Measurements from ENCODE around the gene RANBP17. TPM values are rescaled to one million over a fixed set of nuclear protein-coding genes. Genes with fewer than 3 reads are reported as not detected.
A peak's percentile ranks its signal among the peaks of the same experiment; 100 is the strongest.

RANBP17 gene
- total RNA-seq, 1 experiment from 2014 or later = 19.0 TPM

- no peaks in the 10 kb centered on the region for H3K4me1 Mint-ChIP-seq (ENCODE audit: insufficient read depth, unreplicated experiment)
- CTCF ChIA-PET = interaction anchor here (0.6 to 2.1 kb wide), 6 partner anchors 11 to 513 kb away, joined by 3 to 5 read pairs (median 3); no protein-coding TSS in a partner anchor
- no peak overlapping the region for H3K27ac Mint-ChIP-seq (ENCODE audit: low read depth, unreplicated experiment)
Measured at GRCh38 chr5:171261904-171262303, 400.1 kb downstream of the RANBP17 start.

GRCh38 chr5:171263181-171263580 is 401.4 kb downstream of the RANBP17 start:
- H3K4me1 Mint-ChIP-seq (ENCODE audit: insufficient read depth, unreplicated experiment) = no peaks in the 10 kb centered on the region
- ChIA-PET CTCF (interaction anchor here (1.0 to 2.1 kb wide), 4 partner anchors 10 to 403 kb away, joined by 3 to 5 read pairs (median 5); no protein-coding TSS in a partner anchor), POLR2A (no interaction called here)
- H3K27me3 Mint-ChIP-seq (ENCODE audit: insufficient read depth, unreplicated experiment) = no peaks in the 10 kb centered on the region
- no TSS peak for BruUV-seq (replicated peaks)
- peak overlapping the region; percentile 37 for H3K27ac Mint-ChIP-seq (ENCODE audit: low read depth, unreplicated experiment)
- TF ChIP-seq CTCF (IDR thresholded peaks at IDR 0.05; ENCODE audit: unreplicated experiment) = no peak
- DNase-seq (ENCODE audit: unreplicated experiment) = no peak
- intact Hi-C loops (cut with micrococcal nuclease) = no loop called here
- H3K9me3 Mint-ChIP-seq (ENCODE audit: unreplicated experiment) = no peaks in the 10 kb centered on the region
- H3K36me3 Mint-ChIP-seq (ENCODE audit: insufficient read depth, unreplicated experiment) = no peaks in the 10 kb centered on the region
- H3K4me3 Mint-ChIP-seq (ENCODE audit: unreplicated experiment) = no peak overlapping the region

More at GRCh38 chr5:171261904-171262303, 400.1 kb downstream of the RANBP17 start:
- H3K4me3 Mint-ChIP-seq (ENCODE audit: unreplicated experiment) = no peak overlapping the region
- intact Hi-C loops (cut with micrococcal nuclease) = no loop called here
- H3K9me3 Mint-ChIP-seq (ENCODE audit: unreplicated experiment) = no peaks in the 10 kb centered on the region
- H3K27me3 Mint-ChIP-seq (ENCODE audit: insufficient read depth, unreplicated experiment) = no peaks in the 10 kb centered on the region
- POLR2A ChIA-PET = interaction anchor here (1.0 kb wide), 1 partner anchor 11 kb away, joined by 5 read pairs; no protein-coding TSS in a partner anchor
- H3K36me3 Mint-ChIP-seq (ENCODE audit: insufficient read depth, unreplicated experiment) = no peaks in the 10 kb centered on the region
- no peak for DNase-seq (ENCODE audit: unreplicated experiment)
- no TSS peak for BruUV-seq (replicated peaks)
- TF ChIP-seq CTCF (IDR thresholded peaks at IDR 0.05; ENCODE audit: unreplicated experiment) = no peak

GRCh38 chr5:171264843-171265242 is 403.0 kb downstream of the RANBP17 start:
- no TSS peak for BruUV-seq (replicated peaks)
- CTCF ChIA-PET = interaction anchor here (0.6 kb wide), 1 partner anchor 37 kb away, joined by 3 read pairs; no protein-coding TSS in a partner anchor
- intact Hi-C loops (cut with micrococcal nuclease) = no loop called here
- DNase-seq (ENCODE audit: unreplicated experiment) = no peak
- Mint-ChIP-seq H3K36me3 (ENCODE audit: insufficient read depth, unreplicated experiment) (no peaks in the 10 kb centered on the region), H3K4me3 (ENCODE audit: unreplicated experiment) (no peak overlapping the region), H3K27me3 (ENCODE audit: insufficient read depth, unreplicated experiment) (no peaks in the 10 kb centered on the region), H3K4me1 (ENCODE audit: insufficient read depth, unreplicated experiment) (peaks cover 9% of the 10 kb centered on the region), H3K9me3 (ENCODE audit: unreplicated experiment) (no peaks in the 10 kb centered on the region), H3K27ac (ENCODE audit: low read depth, unreplicated experiment) (no peak overlapping the region)
- POLR2A ChIA-PET = no interaction called here
- no peak for TF ChIP-seq CTCF (IDR thresholded peaks at IDR 0.05; ENCODE audit: unreplicated experiment)

GRCh38 chr5:171268700-171269620 is 407.1 kb downstream of the RANBP17 start:
- TSS peak; percentile 45 for BruUV-seq (replicated peaks)
- TF ChIP-seq CTCF (IDR thresholded peaks at IDR 0.05; ENCODE audit: unreplicated experiment) = no peak
- intact Hi-C loops (cut with micrococcal nuclease) = no loop called here
- ChIA-PET POLR2A (interaction anchor here (1.1 kb wide), 1 partner anchor 124 kb away, joined by 3 read pairs; no protein-coding TSS in a partner anchor), CTCF (interaction anchor here (0.6 to 0.7 kb wide), 2 partner anchors 282 to 607 kb away, joined by 3 read pairs; no protein-coding TSS in a partner anchor)
- DNase-seq (ENCODE audit: unreplicated experiment) = no peak
- no peaks in the 10 kb centered on the region for H3K27me3 Mint-ChIP-seq (ENCODE audit: insufficient read depth, unreplicated experiment)
- no peaks in the 10 kb centered on the region for H3K36me3 Mint-ChIP-seq (ENCODE audit: insufficient read depth, unreplicated experiment)
- H3K4me1 Mint-ChIP-seq (ENCODE audit: insufficient read depth, unreplicated experiment) = peaks cover 21% of the 10 kb centered on the region
- no peaks in the 10 kb centered on the region for H3K9me3 Mint-ChIP-seq (ENCODE audit: unreplicated experiment)
- peak overlapping the region; percentile 8 for H3K27ac Mint-ChIP-seq (ENCODE audit: low read depth, unreplicated experiment)
- H3K4me3 Mint-ChIP-seq (ENCODE audit: unreplicated experiment) = no peak overlapping the region
